DND-41 (cell line): ENCODE measurements around the gene REM1.

Experiments
- ATAC-seq: fragments of 200-7000 bp; cut with Tn5 transposase; 3 replicates; pipeline ENCODE4 v1.9.1; 2021; ENCODE audit warnings: low read depth; ENCODE audit not compliant: insufficient read depth
- DNase-seq: peaks from one replicate; pipeline ENCODE4 v3.0.0-alpha.2; 2020
- H2AFZ ChIP-seq: 2 replicates; pipeline ENCODE4 v1.6.0; 2012; ENCODE audit warnings: low read depth, low read length
- H3K27ac ChIP-seq: 2 replicates; pipeline ENCODE4 v1.5.1; 2012; ENCODE audit warnings: low read length, inconsistent platforms
- H3K27me3 ChIP-seq: fragments of 200-600 bp; sonication (generic); 2 replicates; pipeline ENCODE4 v1.6.0; 2012; ENCODE audit warnings: low read length, mild to moderate bottlenecking, inconsistent platforms; ENCODE audit not compliant: insufficient read depth, poor library complexity
- H3K36me3 ChIP-seq: 2 replicates; pipeline ENCODE4 v1.5.1; 2012; ENCODE audit warnings: low read length, inconsistent platforms; ENCODE audit not compliant: insufficient read depth
- H3K4me1 ChIP-seq: 2 replicates; pipeline ENCODE4 v1.5.1; 2012; ENCODE audit warnings: mild to moderate bottlenecking, low read length; ENCODE audit not compliant: insufficient read depth
- H3K4me2 ChIP-seq: 2 replicates; pipeline ENCODE4 v1.6.0; 2012; ENCODE audit warnings: mild to moderate bottlenecking, moderate library complexity, low read length, inconsistent platforms; ENCODE audit not compliant: insufficient read depth
- H3K4me3 ChIP-seq, 2 experiments: fragments of 200-600 bp in 1 of 2; shearing (Covaris generic) in 1 of 2; 2 replicates each; pipeline ENCODE4 v1.5.1; 2012 to 2016; ENCODE audit warnings: inconsistent platforms in 2 of 2, low read length in 2 of 2, mild to moderate bottlenecking in 2 of 2, low read depth in 1 of 2, moderate library complexity in 1 of 2
- H3K79me2 ChIP-seq: 2 replicates; pipeline ENCODE4 v1.6.0; 2012; ENCODE audit warnings: low read length, inconsistent platforms; ENCODE audit not compliant: insufficient read depth
- H3K9ac ChIP-seq: 2 replicates; pipeline ENCODE4 v1.6.0; 2012; ENCODE audit warnings: low read depth, mild to moderate bottlenecking, inconsistent platforms, low read length, moderate library complexity
- H3K9me3 ChIP-seq: 2 replicates; pipeline ENCODE4 v1.5.1; 2012; ENCODE audit warnings: low read length, moderate library complexity, mild to moderate bottlenecking, inconsistent platforms; ENCODE audit not compliant: insufficient read depth, severe bottlenecking
- H4K20me1 ChIP-seq: 2 replicates; pipeline ENCODE4 v1.6.0; 2012; ENCODE audit warnings: low read length; ENCODE audit not compliant: insufficient read depth
- CTCF ChIP-seq: IDR thresholded peaks from 2 replicates; pipeline ENCODE4 v1.5.1; 2012; ENCODE audit warnings: borderline replicate concordance, low read length, moderate library complexity, mild to moderate bottlenecking; ENCODE audit not compliant: poor library complexity, severe bottlenecking; ENCODE audit errors: extremely low read depth
- EZH2 ChIP-seq: IDR thresholded peaks from 3 replicates; pipeline ENCODE4 v1.6.1; 2012; ENCODE audit warnings: borderline replicate concordance, low read depth, mild to moderate bottlenecking, moderate library complexity, low read length, inconsistent platforms; ENCODE audit not compliant: severe bottlenecking

The REM1 gene

GRCh38 chr20:31522731-31523130, 47.6 kb downstream of the REM1 start:
- no peaks in the 10 kb centered on the region for H3K27me3 ChIP-seq
- H3K79me2 ChIP-seq, result peaks cover 86% of the 10 kb centered on the region
- H4K20me1 ChIP-seq, result peaks cover 48% of the 10 kb centered on the region
- no peak overlapping the region for H3K4me3 ChIP-seq
- H3K4me1 ChIP-seq, result peaks cover 3% of the 10 kb centered on the region; the same call in 1 of the 2 replicates
- H3K9me3 ChIP-seq, result no peaks in the 10 kb centered on the region
- no peak overlapping the region for H2AFZ ChIP-seq
- ATAC-seq (no peak), DNase-seq (no peak)
- no peak overlapping the region for H3K4me2 ChIP-seq
- H3K9ac ChIP-seq, result no peak overlapping the region
- H3K36me3 ChIP-seq, result peaks cover 71% of the 10 kb centered on the region
- TF ChIP-seq CTCF, result no peak
- H3K27ac ChIP-seq, result no peak overlapping the region

GRCh38 chr20:31523361-31524283, 48.5 kb downstream of the REM1 start:
- DNase-seq, result no peak
- Histone ChIP-seq H3K9me3 (no peaks in the 10 kb centered on the region), H3K27me3 (no peaks in the 10 kb centered on the region), H4K20me1 (peaks cover 48% of the 10 kb centered on the region), H3K4me2 (no peak overlapping the region), H3K4me1 (peaks cover 3% of the 10 kb centered on the region; the same call in 1 of the 2 replicates), H2AFZ (no peak overlapping the region), H3K79me2 (peaks cover 88% of the 10 kb centered on the region), H3K27ac (0 out of 2 replicates have a peak overlapping the region, but pooled peaks have one; percentile 5), H3K4me3 (no peak overlapping the region), H3K36me3 (peaks cover 80% of the 10 kb centered on the region), H3K9ac (no peak overlapping the region)
- peak; percentile 39; the same call in 1 of the 3 replicates for ATAC-seq
- TF ChIP-seq EZH2 (no peak), CTCF (no peak)

GRCh38 chr20:31527266-31527665, 52.2 kb downstream of the REM1 start:
- no peak overlapping the region for H2AFZ ChIP-seq

More at GRCh38 chr20:31527266-31527665, 52.2 kb downstream of the REM1 start:
- DNase-seq (no peak), ATAC-seq (no peak)
- H3K4me3 ChIP-seq, result no peak overlapping the region
- no peaks in the 10 kb centered on the region for H3K9me3 ChIP-seq
- no peak overlapping the region for H3K4me2 ChIP-seq
- peaks cover 79% of the 10 kb centered on the region for H3K79me2 ChIP-seq
- TF ChIP-seq CTCF, result no peak
- no peak for TF ChIP-seq EZH2
- peaks cover 85% of the 10 kb centered on the region for H3K36me3 ChIP-seq
- no peaks in the 10 kb centered on the region for H3K27me3 ChIP-seq
- H3K4me1 ChIP-seq, result no peaks in the 10 kb centered on the region
- peaks cover 25% of the 10 kb centered on the region for H4K20me1 ChIP-seq
- H3K27ac ChIP-seq, result no peak overlapping the region
- no peak overlapping the region for H3K9ac ChIP-seq
